Naive thymus-derived CD8-positive, alpha-beta T cell (primary cell): ENCODE data around the gene OR11H7. TPM values are rescaled to one million over a fixed set of nuclear protein-coding genes. Genes with fewer than 3 reads are reported as not detected.
"Not testable (repeated sequence)": the region's sequence is repeated elsewhere in the genome, so short reads cannot be mapped to it uniquely, and the experiment has no call there.

ENCODE experiments used
- ATAC-seq, 2 donors: fragments of 150-1000 bp; cut with Tn5 transposase in 1 of 2; sonication (Bioruptor Pico), chemical (Tn5 transposase) in 1 of 2; 1 replicate in 1 of 2; 2 replicates in 1 of 2; pipeline ENCODE4 v1.10.0; 2021; ENCODE audit warnings: mild to moderate bottlenecking in 2 of 2, moderate library complexity in 2 of 2
- POLR2A ChIA-PET: fragments of 350-600 bp; sonication (Branson Sonifier 250); formaldehyde crosslinking; loops from one replicate; lab custom pipeline; 2021; ENCODE audit warnings: antibody characterized with exemption; lab: Charles Lee
- DNase-seq, 10 donors: peaks; one replicate each; pipeline versions ENCODE4 v3.0.0 to v3.0.0-alpha.2; 2020 to 2022
- H3K27ac Mint-ChIP-seq, 10 donors: one replicate each; pipeline ENCODE4 v1.8.0; 2020 to 2022; ENCODE audit warnings: mild to moderate bottlenecking in 10 of 10, mixed read lengths in 10 of 10, moderate library complexity in 4 of 10, inconsistent platforms in 1 of 10
- H3K27me3 Mint-ChIP-seq, 5 donors: one replicate each; pipeline ENCODE4 v1.8.0; 2021 to 2022; ENCODE audit warnings: mixed read lengths in 5 of 5
- H3K36me3 Mint-ChIP-seq, 3 donors: one replicate each; pipeline ENCODE4 v1.8.0; 2020 to 2022; ENCODE audit warnings: mixed read lengths in 3 of 3, mild to moderate bottlenecking in 2 of 3, inconsistent platforms in 1 of 3
- H3K4me1 Mint-ChIP-seq, 4 donors: one replicate each; pipeline ENCODE4 v1.8.0; 2021 to 2022; ENCODE audit warnings: mixed read lengths in 4 of 4
- H3K4me3 Mint-ChIP-seq, 10 donors: one replicate each; pipeline ENCODE4 v1.8.0; 2020 to 2022; ENCODE audit warnings: mild to moderate bottlenecking in 10 of 10, mixed read lengths in 10 of 10, moderate library complexity in 6 of 10, inconsistent platforms in 1 of 10
- H3K9me3 Mint-ChIP-seq, 9 donors: one replicate each; pipeline ENCODE4 v1.8.0; 2020 to 2022; ENCODE audit warnings: mixed read lengths in 9 of 9, mild to moderate bottlenecking in 3 of 9, inconsistent platforms in 1 of 9, moderate library complexity in 1 of 9
- polyA plus RNA-seq, 3 donors: library from polyadenylated mRNA; unstranded; fragments of 300-500 nt; fragmentation: Illumina TruSeq; gene quantifications; one replicate each; pipeline ENCODE4 v1.2.3, GENCODE V29; 2021
- total RNA-seq, 8 experiments: library from RNA in 2 of 8; stranded (reverse) in 2 of 8; gene quantifications; one replicate each; pipeline ENCODE4 v1.2.3 and lab custom pipeline; 2021 to 2026

The OR11H7 gene
- total and polyA plus RNA-seq, 5 experiments from 2014 or later = not detected

- H3K9me3 Mint-ChIP-seq, POLR2A ChIA-PET, H3K27ac Mint-ChIP-seq, DNase-seq, H3K4me3 Mint-ChIP-seq, H3K4me1 Mint-ChIP-seq, ATAC-seq, H3K36me3 Mint-ChIP-seq: not testable (repeated sequence)
- H3K27me3 Mint-ChIP-seq = peaks cover 7 to 20% (median 8%) of the 10 kb centered on the region in 5 donors
Measured at GRCh38 chr14:20212406-20212805, 16.4 kb upstream of the OR11H7 start.

- POLR2A ChIA-PET = no interaction called here
- DNase-seq = no peak
- Mint-ChIP-seq H3K36me3 (no peaks in the 10 kb centered on the region), H3K4me3 (no peak overlapping the region), H3K4me1 (peaks cover 0 to 2% (median 0%) of the 10 kb centered on the region in 4 donors), H3K9me3 (peaks cover 0 to 4% (median 0%) of the 10 kb centered on the region in 9 donors), H3K27ac (no peak overlapping the region), H3K27me3 (peaks cover 6 to 20% (median 8%) of the 10 kb centered on the region in 5 donors)
- no peak for ATAC-seq
Measured at GRCh38 chr14:20215196-20215595, 13.6 kb upstream of the OR11H7 start.

DNA sequence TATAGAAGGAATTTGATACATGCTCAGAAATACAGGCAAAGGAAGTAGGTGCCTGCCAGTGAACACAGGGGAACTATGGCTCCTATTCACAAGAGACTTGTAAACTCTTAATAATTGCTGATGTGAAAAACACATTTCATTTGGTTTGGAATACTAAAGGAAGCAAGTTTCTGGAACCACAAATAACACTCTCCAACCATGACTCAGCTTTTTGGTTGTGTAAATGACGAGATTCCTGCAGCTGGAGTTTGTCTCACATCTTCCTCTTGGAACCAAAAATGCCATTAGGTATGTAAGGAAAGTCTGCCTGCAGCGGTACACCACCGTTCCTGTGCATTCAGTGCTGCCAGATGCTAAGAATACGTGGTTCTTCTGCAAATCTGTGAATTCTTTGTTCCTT, 9.7 kb upstream of the OR11H7 start:
- Mint-ChIP-seq H3K27me3 (peaks cover 5 to 19% (median 12%) of the 10 kb centered on the region in 5 donors), H3K9me3 (peaks cover 0 to 4% (median 0%) of the 10 kb centered on the region in 9 donors), H3K27ac (no peak overlapping the region), H3K4me3 (no peak overlapping the region), H3K36me3 (no peaks in the 10 kb centered on the region), H3K4me1 (no peaks in the 10 kb centered on the region)
- ATAC-seq (no peak), DNase-seq (no peak)
- POLR2A ChIA-PET = no interaction called here

GRCh38 chr14:20223410-20223809, 5.4 kb upstream of the OR11H7 start, which contains the start of gene OR11H6:
Gene OR11H6 (plus strand): TSS chr14:20223710. CDS start chr14:20223710, 0 bp downstream.
- H3K27ac Mint-ChIP-seq = no peak within 1 kb of the TSS

DNA sequence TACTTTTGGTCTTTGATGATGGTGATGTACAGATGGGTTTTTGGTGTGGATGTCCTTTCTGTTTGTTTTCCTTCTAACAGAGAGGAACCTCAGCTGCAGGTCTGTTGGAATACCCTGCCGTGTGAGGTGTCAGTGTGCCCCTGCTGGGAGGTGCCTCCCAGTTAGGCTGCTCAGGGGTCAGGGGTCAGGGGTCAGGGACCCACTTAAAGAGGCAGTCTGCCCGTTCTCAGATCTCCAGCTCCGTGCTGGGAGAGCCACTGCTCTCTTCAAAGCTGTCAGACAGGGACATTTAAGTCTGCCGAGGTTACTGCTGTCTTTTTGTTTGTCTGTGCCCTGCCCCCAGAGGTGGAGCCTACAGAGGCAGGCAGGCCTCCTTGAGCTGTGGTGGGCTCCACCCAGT, 6.6 kb downstream of the OR11H7 start:
- POLR2A ChIA-PET, H3K4me3 Mint-ChIP-seq, DNase-seq, H3K27ac Mint-ChIP-seq, H3K27me3 Mint-ChIP-seq, H3K36me3 Mint-ChIP-seq, ATAC-seq, H3K4me1 Mint-ChIP-seq: not testable (repeated sequence)
- peaks cover 0 to 17% (median 1%) of the 10 kb centered on the region in 9 donors for H3K9me3 Mint-ChIP-seq

More at GRCh38 chr14:20223410-20223809, 5.4 kb upstream of the OR11H7 start, which contains the start of gene OR11H6:
- no peak within 1 kb of the TSS for H3K4me3 Mint-ChIP-seq
- no peaks in the 10 kb centered on the region for H3K4me1 Mint-ChIP-seq
- ATAC-seq (no peak), DNase-seq (no peak)
- POLR2A ChIA-PET = no interaction called here
- peaks cover 0 to 16% (median 5%) of the 10 kb centered on the region in 9 donors for H3K9me3 Mint-ChIP-seq
- H3K27me3 Mint-ChIP-seq = peaks cover 7 to 22% (median 13%) of the 10 kb centered on the region in 5 donors
- H3K36me3 Mint-ChIP-seq = peaks cover 0 to 4% (median 0%) of the 10 kb centered on the region in 3 donors

DNA sequence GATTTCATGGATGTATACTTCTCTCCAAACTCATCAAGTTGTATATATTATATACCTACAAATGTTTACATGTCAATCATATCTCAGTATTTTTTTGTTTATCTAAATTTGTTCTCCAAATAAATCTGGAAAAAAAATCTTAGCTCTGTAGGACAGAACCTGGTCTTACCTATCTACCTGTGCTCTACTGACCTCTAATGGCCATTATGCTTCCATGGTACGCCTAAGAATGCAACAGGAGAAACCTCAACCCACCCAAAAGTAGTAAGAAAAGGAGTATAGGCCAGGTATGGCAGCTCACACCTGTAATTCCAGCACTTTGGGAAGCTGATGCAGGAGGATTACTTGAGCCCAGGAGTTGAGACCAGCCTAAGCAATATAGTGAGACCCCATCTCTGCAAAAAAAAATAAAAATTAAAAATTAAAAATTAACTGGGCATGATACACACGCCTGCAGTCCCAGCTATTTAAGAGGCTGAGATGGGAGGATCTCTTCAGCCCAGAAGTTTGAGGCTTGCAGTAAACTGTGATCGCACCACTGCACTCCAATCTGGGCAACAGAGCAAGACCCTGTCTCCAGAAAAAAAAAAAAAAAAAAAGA, 19.0 kb downstream of the OR11H7 start:
- H3K4me3 Mint-ChIP-seq = no peak overlapping the region
- peaks cover 3 to 13% (median 9%) of the 10 kb centered on the region in 3 donors for H3K36me3 Mint-ChIP-seq
- H3K27me3 Mint-ChIP-seq = no peaks in the 10 kb centered on the region
- H3K9me3 Mint-ChIP-seq = peaks cover 0 to 26% (median 12%) of the 10 kb centered on the region in 9 donors
- no peaks in the 10 kb centered on the region for H3K4me1 Mint-ChIP-seq
- no peak overlapping the region for H3K27ac Mint-ChIP-seq
- no peak for DNase-seq
- POLR2A ChIA-PET = no interaction called here
- no peak for ATAC-seq

DNA sequence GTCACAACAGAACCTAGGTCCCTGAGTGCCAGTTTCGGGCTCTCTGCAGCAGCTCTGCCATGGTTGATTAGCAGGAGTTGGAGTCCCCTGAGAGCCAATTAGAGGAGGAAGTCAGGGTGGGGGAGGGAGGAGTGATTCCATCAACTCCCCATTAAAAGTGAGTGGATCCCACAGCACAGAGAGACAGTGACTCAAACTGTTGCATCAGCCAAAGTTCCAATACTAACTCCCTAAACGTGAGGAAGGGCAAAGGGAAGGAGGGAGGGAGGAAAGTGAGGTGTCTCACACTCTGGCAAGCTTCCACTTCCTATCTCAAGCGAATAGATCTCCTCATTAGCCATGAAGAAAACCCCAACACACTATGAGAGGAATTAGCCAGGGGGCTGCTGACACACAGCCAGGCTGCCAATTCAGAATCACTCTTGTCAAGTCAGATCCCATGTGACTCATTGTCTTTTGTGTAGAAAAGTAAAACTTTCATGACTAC, 33.9 kb downstream of the OR11H7 start:
- Mint-ChIP-seq H3K4me3 (no peak overlapping the region), H3K27ac (no peak overlapping the region), H3K4me1 (no peaks in the 10 kb centered on the region), H3K9me3 (peaks cover 0 to 3% (median 0%) of the 10 kb centered on the region in 9 donors), H3K36me3 (peaks cover 10 to 30% (median 23%) of the 10 kb centered on the region in 3 donors), H3K27me3 (no peaks in the 10 kb centered on the region)
- ATAC-seq (no peak), DNase-seq (no peak)
- POLR2A ChIA-PET = interaction anchor here (0.9 kb wide), 1 partner anchor 16 kb away, joined by 3 read pairs; no protein-coding TSS in a partner anchor

DNA sequence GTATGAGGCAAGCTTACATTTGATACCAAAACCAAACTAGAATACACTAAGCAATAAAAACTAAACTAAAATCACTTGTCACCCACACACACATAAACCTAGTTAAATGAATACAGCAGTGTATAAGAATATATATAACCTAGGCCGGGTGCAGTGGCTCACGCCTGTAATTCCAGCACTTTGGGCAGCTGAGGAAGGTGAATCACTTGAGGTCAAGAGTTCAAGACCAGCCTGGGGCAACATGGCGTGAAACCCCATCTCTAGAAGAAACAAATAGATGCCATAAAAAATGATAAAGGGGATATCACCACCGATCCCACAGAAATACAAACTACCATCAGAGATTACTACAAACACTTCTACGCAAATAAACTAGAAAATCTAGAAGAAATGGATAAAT, 35.6 kb downstream of the OR11H7 start:
- ATAC-seq, H3K9me3 Mint-ChIP-seq, POLR2A ChIA-PET, H3K4me3 Mint-ChIP-seq, H3K27ac Mint-ChIP-seq, H3K4me1 Mint-ChIP-seq, H3K27me3 Mint-ChIP-seq, DNase-seq: not testable (repeated sequence)
- peaks cover 10 to 35% (median 23%) of the 10 kb centered on the region in 3 donors for H3K36me3 Mint-ChIP-seq

DNA sequence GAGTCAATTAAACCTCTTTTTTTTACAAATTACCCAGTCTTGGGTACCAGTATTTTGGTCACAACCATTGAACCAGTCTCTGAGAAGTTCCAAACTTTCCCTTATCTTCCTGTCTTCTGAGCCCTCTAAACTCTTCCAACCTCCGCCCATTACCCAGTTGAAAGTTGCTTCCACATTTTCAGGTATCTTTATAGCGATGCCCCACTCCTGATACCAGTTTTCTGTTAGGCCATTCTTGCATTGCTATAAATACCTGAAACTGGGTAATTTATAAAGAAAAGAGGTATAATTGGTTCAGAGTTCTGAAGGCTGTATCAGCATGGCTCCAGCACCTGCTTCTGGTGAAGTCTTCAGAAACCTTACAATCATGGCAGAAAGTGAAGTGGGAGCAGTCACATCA, 45.3 kb downstream of the OR11H7 start:
- DNase-seq (no peak), ATAC-seq (no peak)
- Mint-ChIP-seq H3K36me3 (peaks cover 27 to 59% (median 44%) of the 10 kb centered on the region in 3 donors), H3K27ac (no peak overlapping the region), H3K27me3 (no peaks in the 10 kb centered on the region), H3K9me3 (peaks cover 21 to 58% (median 37%) of the 10 kb centered on the region in 9 donors), H3K4me3 (no peak overlapping the region), H3K4me1 (peaks cover 7 to 11% (median 8%) of the 10 kb centered on the region in 4 donors)
- POLR2A ChIA-PET = no interaction called here

DNA sequence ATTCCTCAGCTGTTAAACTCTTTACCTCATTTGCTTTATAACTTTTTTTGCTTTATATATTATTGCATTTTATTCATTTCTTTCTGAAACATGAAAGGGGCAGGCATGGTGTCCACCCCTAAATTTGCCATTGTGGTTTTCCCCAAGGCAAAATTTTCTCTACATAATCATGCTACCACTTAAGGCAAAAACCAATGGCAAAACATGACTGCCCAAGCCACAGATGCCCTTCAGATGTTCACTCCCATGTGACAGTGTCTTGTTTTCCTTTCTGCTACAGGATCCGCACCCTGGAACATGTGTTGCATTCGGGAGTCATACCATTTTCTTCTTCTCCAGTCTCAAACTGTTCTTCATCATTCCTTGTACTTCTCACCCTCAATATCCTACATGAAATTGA, 48.6 kb downstream of the OR11H7 start:
- ATAC-seq (no peak), DNase-seq (no peak)
- Mint-ChIP-seq H3K27me3 (no peaks in the 10 kb centered on the region), H3K27ac (peak overlapping the region in 1 of 10 donors; percentile 4), H3K9me3 (peaks cover 11 to 45% (median 28%) of the 10 kb centered on the region in 9 donors), H3K36me3 (peaks cover 43 to 68% (median 48%) of the 10 kb centered on the region in 3 donors), H3K4me3 (no peak overlapping the region), H3K4me1 (peaks cover 15 to 35% (median 29%) of the 10 kb centered on the region in 4 donors)
- POLR2A ChIA-PET = no interaction called here

DNA sequence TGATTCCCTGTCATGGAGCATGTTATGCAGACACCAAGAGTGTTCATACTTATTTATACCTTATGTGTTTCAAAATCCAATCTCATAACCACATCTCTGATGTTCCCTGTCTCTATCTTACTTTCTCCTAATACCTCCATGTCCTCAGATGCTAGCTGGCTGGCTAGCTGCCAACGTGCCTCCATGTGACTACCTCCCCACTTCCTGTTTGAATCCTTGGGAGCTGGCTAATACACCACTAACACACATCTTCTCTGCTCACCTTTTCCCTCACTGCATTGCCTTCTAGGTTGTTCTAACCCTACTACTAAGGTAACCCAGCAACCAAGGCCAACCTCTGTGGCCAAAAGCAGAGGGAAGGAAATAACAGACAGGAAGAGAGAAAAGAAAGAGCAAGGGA, 49.6 kb downstream of the OR11H7 start:
- peak overlapping the region in 3 of 10 donors; percentile 23 to 64 (median 33) for H3K4me3 Mint-ChIP-seq
- peaks cover 10 to 35% (median 25%) of the 10 kb centered on the region in 9 donors for H3K9me3 Mint-ChIP-seq
- POLR2A ChIA-PET = interaction anchor here (1.2 kb wide), 1 partner anchor 16 kb away, joined by 3 read pairs; no protein-coding TSS in a partner anchor
- H3K4me1 Mint-ChIP-seq = peaks cover 19 to 35% (median 29%) of the 10 kb centered on the region in 4 donors
- H3K36me3 Mint-ChIP-seq = peaks cover 39 to 71% (median 51%) of the 10 kb centered on the region in 3 donors
- DNase-seq (peak in 1 of 10 donors; percentile 39), ATAC-seq (peak in 1 of 2 donors; percentile 66)
- H3K27ac Mint-ChIP-seq = peak overlapping the region in 8 of 10 donors; percentile 13 to 90 (median 58)
- no peaks in the 10 kb centered on the region for H3K27me3 Mint-ChIP-seq

GRCh38 chr14:20280265-20280664, 51.5 kb downstream of the OR11H7 start:
- not testable (repeated sequence) for ATAC-seq, H3K27me3 Mint-ChIP-seq
- DNase-seq = peak in 6 of 10 donors; percentile 2 to 63 (median 17)
- Mint-ChIP-seq H3K36me3 (peaks cover 28 to 63% (median 59%) of the 10 kb centered on the region in 3 donors), H3K4me1 (peaks cover 19 to 35% (median 29%) of the 10 kb centered on the region in 4 donors), H3K9me3 (peaks cover 4 to 24% (median 15%) of the 10 kb centered on the region in 9 donors), H3K27ac (peak overlapping the region in 6 of 10 donors; percentile 49 to 80 (median 66)), H3K4me3 (peak overlapping the region in 6 of 10 donors; percentile 19 to 56 (median 43))
- POLR2A ChIA-PET = interaction anchor here (0.6 kb wide), 1 partner anchor 10 kb away, joined by 3 read pairs; no protein-coding TSS in a partner anchor
